ENCODE measurements around the gene APLP2. TPM values are rescaled to one million over a fixed set of nuclear protein-coding genes. Genes with fewer than 3 reads are reported as not detected.

APLP2 gene
- total RNA-seq, 1 experiment from 2014 or later = 2,076 TPM

GRCh38 chr11:130148796-130149326, 79.2 kb downstream of the APLP2 start:
- peaks cover 8% of the 10 kb centered on the region for H3K36me3 ChIP-seq (ENCODE audit: control insufficient read depth, insufficient read depth, low read length)
- Mint-ChIP-seq H3K27me3 (ENCODE audit: insufficient read depth, unreplicated experiment) (no peaks in the 10 kb centered on the region), H3K4me1 (ENCODE audit: low read depth, unreplicated experiment) (peaks cover 59% of the 10 kb centered on the region), H3K36me3 (ENCODE audit: insufficient read depth, unreplicated experiment) (peaks cover 100% of the 10 kb centered on the region), H3K4me3 (ENCODE audit: unreplicated experiment) (no peak overlapping the region), H3K9me3 (ENCODE audit: unreplicated experiment) (no peaks in the 10 kb centered on the region), H3K27ac (ENCODE audit: unreplicated experiment) (peak overlapping the region; percentile 55)
- H3K4me1 ChIP-seq = peaks cover 40% of the 10 kb centered on the region
- no peaks in the 10 kb centered on the region for H3K27me3 ChIP-seq (replicated peaks; ENCODE audit: control insufficient read depth, insufficient read depth, low read length)
- no peak for DNase-seq
- CTCF ChIA-PET = no interaction called here
- no TSS peak for BruUV-seq (replicated peaks)
- POLR2A ChIA-PET = no interaction called here
- no peak overlapping the region for H3K4me3 ChIP-seq (ENCODE audit: low read depth, low read length)
- intact Hi-C loops (cut with micrococcal nuclease; ENCODE audit: unreplicated experiment) = no loop called here
- H3K9me3 ChIP-seq = no peaks in the 10 kb centered on the region
- no peak for TF ChIP-seq CTCF (IDR thresholded peaks at IDR 0.05; ENCODE audit: insufficient read depth in 1 of 2, low read depth in 1 of 2, low read length in 1 of 2, severe bottlenecking in 1 of 2, unreplicated experiment in 1 of 2)

- Mint-ChIP-seq H3K4me3 (ENCODE audit: unreplicated experiment) (no peak overlapping the region), H3K36me3 (ENCODE audit: insufficient read depth, unreplicated experiment) (peaks cover 100% of the 10 kb centered on the region), H3K27me3 (ENCODE audit: insufficient read depth, unreplicated experiment) (no peaks in the 10 kb centered on the region), H3K4me1 (ENCODE audit: low read depth, unreplicated experiment) (peaks cover 40% of the 10 kb centered on the region), H3K27ac (ENCODE audit: unreplicated experiment) (peak overlapping the region; percentile 43), H3K9me3 (ENCODE audit: unreplicated experiment) (no peaks in the 10 kb centered on the region)
- DNase-seq = no peak
- Histone ChIP-seq H3K27me3 (replicated peaks; ENCODE audit: control insufficient read depth, insufficient read depth, low read length) (no peaks in the 10 kb centered on the region), H3K9me3 (no peaks in the 10 kb centered on the region), H3K4me1 (peaks cover 21% of the 10 kb centered on the region), H3K4me3 (ENCODE audit: low read depth, low read length) (no peak overlapping the region), H3K36me3 (ENCODE audit: control insufficient read depth, insufficient read depth, low read length) (peaks cover 5% of the 10 kb centered on the region; the same call in 1 of the 2 replicates)
- POLR2A ChIA-PET = no interaction called here
- BruUV-seq (replicated peaks) = no TSS peak
- CTCF ChIA-PET = interaction anchor here (0.6 to 0.9 kb wide), 2 partner anchors 227 to 894 kb away, joined by 3 to 4 read pairs; no protein-coding TSS in a partner anchor
- no peak for TF ChIP-seq CTCF (IDR thresholded peaks at IDR 0.05; ENCODE audit: insufficient read depth in 1 of 2, low read depth in 1 of 2, low read length in 1 of 2, severe bottlenecking in 1 of 2, unreplicated experiment in 1 of 2)
- intact Hi-C loops (cut with micrococcal nuclease; ENCODE audit: unreplicated experiment) = no loop called here
Measured at GRCh38 chr11:130150790-130151189, 81.1 kb downstream of the APLP2 start.

- BruUV-seq (replicated peaks) = no TSS peak
- ChIA-PET CTCF (interaction anchor here (0.6 kb wide), 1 partner anchor 19 kb away, joined by 4 read pairs; no protein-coding TSS in a partner anchor), POLR2A (no interaction called here)
- Histone ChIP-seq H3K9me3 (no peaks in the 10 kb centered on the region), H3K4me1 (peaks cover 17% of the 10 kb centered on the region), H3K36me3 (ENCODE audit: control insufficient read depth, insufficient read depth, low read length) (peaks cover 2% of the 10 kb centered on the region; the same call in 1 of the 2 replicates), H3K27me3 (replicated peaks; ENCODE audit: control insufficient read depth, insufficient read depth, low read length) (no peaks in the 10 kb centered on the region), H3K4me3 (ENCODE audit: low read depth, low read length) (no peak overlapping the region)
- H3K27me3 Mint-ChIP-seq (ENCODE audit: insufficient read depth, unreplicated experiment) = no peaks in the 10 kb centered on the region
- peaks cover 99% of the 10 kb centered on the region for H3K36me3 Mint-ChIP-seq (ENCODE audit: insufficient read depth, unreplicated experiment)
- no peak overlapping the region for H3K4me3 Mint-ChIP-seq (ENCODE audit: unreplicated experiment)
- H3K27ac Mint-ChIP-seq (ENCODE audit: unreplicated experiment) = peak overlapping the region; percentile 43
- H3K9me3 Mint-ChIP-seq (ENCODE audit: unreplicated experiment) = no peaks in the 10 kb centered on the region
- H3K4me1 Mint-ChIP-seq (ENCODE audit: low read depth, unreplicated experiment) = peaks cover 36% of the 10 kb centered on the region
- intact Hi-C loops (cut with micrococcal nuclease; ENCODE audit: unreplicated experiment) = no loop called here
- no peak for TF ChIP-seq CTCF (IDR thresholded peaks at IDR 0.05; ENCODE audit: insufficient read depth in 1 of 2, low read depth in 1 of 2, low read length in 1 of 2, severe bottlenecking in 1 of 2, unreplicated experiment in 1 of 2)
- no peak for DNase-seq
Measured at GRCh38 chr11:130151196-130151595, 81.5 kb downstream of the APLP2 start.
